Heart right ventricle (tissue), 16 donors: Measurements from ENCODE around the gene ZACN. TPM values are rescaled to one million over a fixed set of nuclear protein-coding genes. Genes with fewer than 3 reads are reported as not detected.
"Not testable (repeated sequence)": the region's sequence is repeated elsewhere in the genome, so short reads cannot be mapped to it uniquely, and the experiment has no call there.

Source experiments
- ATAC-seq, 8 donors: fragments of 200-7000 bp; cut with Tn5 transposase; one replicate each; pipeline ENCODE4 v1.9.1; 2020; ENCODE audit warnings: mild to moderate bottlenecking in 8 of 8, moderate library complexity in 8 of 8, moderate number of reproducible peaks in 1 of 8
- DNase-seq, 2 donors: peaks; one replicate each; pipeline ENCODE4 v3.0.0-alpha.2; 2020
- H3K27ac ChIP-seq, 10 donors: fragments of 200-600 bp; sonication (generic) in 2 of 10; one replicate each; pipeline versions ENCODE4 v1.5.0 to v1.8.0; 2020 to 2022; ENCODE audit warnings: mild to moderate bottlenecking in 3 of 10
- H3K27me3 ChIP-seq, 7 donors: fragments of 200-600 bp; one replicate each; pipeline ENCODE4 v1.8.0; 2021 to 2022; ENCODE audit warnings: mild to moderate bottlenecking in 2 of 7
- H3K36me3 ChIP-seq, 9 donors: fragments of 200-600 bp; sonication (generic) in 1 of 9; one replicate each; pipeline versions ENCODE4 v1.5.0 to v1.8.0; 2020 to 2022; ENCODE audit warnings: mild to moderate bottlenecking in 2 of 9
- H3K4me1 ChIP-seq, 9 donors: fragments of 200-600 bp; sonication (generic) in 1 of 9; one replicate each; pipeline versions ENCODE4 v1.5.0 to v1.8.0; 2020 to 2022; ENCODE audit warnings: mild to moderate bottlenecking in 4 of 9
- H3K4me3 ChIP-seq, 10 donors: fragments of 200-600 bp; sonication (generic) in 2 of 10; one replicate each; pipeline versions ENCODE4 v1.5.0 to v1.8.0; 2020 to 2022; ENCODE audit warnings: mild to moderate bottlenecking in 7 of 10, moderate library complexity in 2 of 10
- H3K9me3 ChIP-seq, 11 donors: fragments of 200-600 bp in 10 of 11; sonication (generic) in 2 of 11; one replicate each; pipeline versions ENCODE4 v1.5.0 to v1.8.0; 2013 to 2022; ENCODE audit warnings: mild to moderate bottlenecking in 2 of 11, control low read depth in 1 of 11, moderate library complexity in 1 of 11
- WGBS, 2 donors: extraction: QIAGEN DNeasy Blood & Tissue Kit; methylation state at CpG; one replicate each; pipeline ENCODE4 v1.1.7; 2013; ENCODE audit warnings: inconsistent platforms in 1 of 2; 5-methylcytosine and 5-hydroxymethylcytosine counted together
- intact Hi-C, 10 donors: fragments of 100-400 bp; cut with DNase I; formaldehyde crosslinking; loops; one replicate each; pipeline versions ENCODE4 v1.11.1 to v1.14.2; 2022
- polyA plus RNA-seq, 2 donors: library from polyadenylated mRNA; stranded (reverse); fragments of 200-250 nt; gene quantifications; one replicate each; pipeline ENCODE4 v1.2.3, GENCODE V29; 2013
- total RNA-seq, 10 donors: library from RNA; stranded (reverse); fragmentation: NEBNext Ultra II Directional in 3 of 10; extraction: Animal tissue kit (Norgen Biotek cat#: 25700) in 3 of 10; gene quantifications; one replicate each; pipeline versions ENCODE4 v1.2.1 to v1.2.4, GENCODE V29; 2021 to 2023
- TF ChIP-seq, protein P1 (sequence below), 9 donors: fragments of 200-600 bp; sonication (generic) in 2 of 9; IDR thresholded peaks; one replicate each; pipeline versions ENCODE4 v1.5.0 to v1.8.0; 2021 to 2022; ENCODE audit warnings: antibody characterized with exemption in 9 of 9, mild to moderate bottlenecking in 5 of 9, moderate library complexity in 1 of 9
- donor health status: Arrhythmogenic right ventricular cardiomyopathy.
- donor health status: ischemic (EF 13 %, LVEDD 7.1; RV severe dilation, severe dysfunction).
- donor health status: healthy with polysubstance abuse.
- donor health status: DM: no; HTN: yes; CAD: no.
- donor health status: DM: no; HTN: no; CAD: no.
- donor health status: ischemic (EF 25% LVEDD 6.9; RV normal size, moderate dysfunction).
- donor health status: ischemic (EF 25% LVEDD 5.7; RV mildly dilated, moderate dysfunction).
- donor health status: healthy.
- donor health status: DM: yes; HTN: yes; CAD: no.
- donor health status: Ischemic cardiomyopathy.
- donor health status: ischemic (EF 35%, LVEDD 5.7; RV mildly dilated, moderate dysfunction).
- donor health status: nonischemic (EF 11% LVEDD 7.7; RV severe dilation, severe dysfunction).
- donor health status: DM: yes; HTN: yes; CAD: no.
- donor health status: PGD.
- donor health status: ischemic (EF 29% LVEDD 5.4; RV normal size, mild dysfunction).
- donor health status: nonischemic (EF 23%, LVEDD 6.1; RV moderate dilation, normal function).

The ZACN gene
- total and polyA plus RNA-seq, 12 donors, result 1.1 to 1.6 TPM; not detected in 10

- no peak overlapping the region for H3K4me3 ChIP-seq
- DNase-seq, result no peak
- WGBS, 2 donors, result 93 to 97% methylated on average over 6 of the region's 6 CpGs
- H3K27me3 ChIP-seq, result no peaks in the 10 kb centered on the region
- no peaks in the 10 kb centered on the region for H3K9me3 ChIP-seq
- H3K27ac ChIP-seq, result no peak overlapping the region
- H3K4me1 ChIP-seq, result peaks cover 0 to 3% (median 0%) of the 10 kb centered on the region in 9 donors
- peaks cover 0 to 100% (median 72%) of the 10 kb centered on the region in 9 donors for H3K36me3 ChIP-seq
- TF ChIP-seq, protein P1, sequence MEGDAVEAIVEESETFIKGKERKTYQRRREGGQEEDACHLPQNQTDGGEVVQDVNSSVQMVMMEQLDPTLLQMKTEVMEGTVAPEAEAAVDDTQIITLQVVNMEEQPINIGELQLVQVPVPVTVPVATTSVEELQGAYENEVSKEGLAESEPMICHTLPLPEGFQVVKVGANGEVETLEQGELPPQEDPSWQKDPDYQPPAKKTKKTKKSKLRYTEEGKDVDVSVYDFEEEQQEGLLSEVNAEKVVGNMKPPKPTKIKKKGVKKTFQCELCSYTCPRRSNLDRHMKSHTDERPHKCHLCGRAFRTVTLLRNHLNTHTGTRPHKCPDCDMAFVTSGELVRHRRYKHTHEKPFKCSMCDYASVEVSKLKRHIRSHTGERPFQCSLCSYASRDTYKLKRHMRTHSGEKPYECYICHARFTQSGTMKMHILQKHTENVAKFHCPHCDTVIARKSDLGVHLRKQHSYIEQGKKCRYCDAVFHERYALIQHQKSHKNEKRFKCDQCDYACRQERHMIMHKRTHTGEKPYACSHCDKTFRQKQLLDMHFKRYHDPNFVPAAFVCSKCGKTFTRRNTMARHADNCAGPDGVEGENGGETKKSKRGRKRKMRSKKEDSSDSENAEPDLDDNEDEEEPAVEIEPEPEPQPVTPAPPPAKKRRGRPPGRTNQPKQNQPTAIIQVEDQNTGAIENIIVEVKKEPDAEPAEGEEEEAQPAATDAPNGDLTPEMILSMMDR (IDR thresholded peaks at IDR 0.05), result no peak
- intact Hi-C loops, result no loop called here
- ATAC-seq, result no peak
Observed at GRCh38 chr17:76051561-76051960, 27.4 kb upstream of the ZACN start.

- H3K27me3 ChIP-seq, result no peaks in the 10 kb centered on the region
- ATAC-seq (no peak), DNase-seq (no peak)
- TF ChIP-seq, protein P1 (IDR thresholded peaks at IDR 0.05), result no peak
- H3K4me3 ChIP-seq, result no peak overlapping the region
- intact Hi-C loops, result loop anchor here in 1 of 10 donors (2.0 kb wide), 1 partner anchor 41 kb away; no protein-coding TSS in a partner anchor
- peaks cover 0 to 100% (median 73%) of the 10 kb centered on the region in 9 donors for H3K36me3 ChIP-seq
- no peaks in the 10 kb centered on the region for H3K9me3 ChIP-seq
- peaks cover 0 to 3% (median 0%) of the 10 kb centered on the region in 9 donors for H3K4me1 ChIP-seq
- WGBS, 2 donors, result 77 to 85% methylated on average over 17 of the region's 17 CpGs
- no peak overlapping the region for H3K27ac ChIP-seq
Observed at GRCh38 chr17:76053246-76054111, 25.5 kb upstream of the ZACN start.

- TF ChIP-seq, protein P1 (IDR thresholded peaks at IDR 0.05), result no peak
- peaks cover 3 to 100% (median 73%) of the 10 kb centered on the region in 9 donors for H3K36me3 ChIP-seq
- WGBS, 2 donors, result 96 to 98% methylated on average over 4 of the region's 4 CpGs
- H3K27me3 ChIP-seq, result no peaks in the 10 kb centered on the region
- intact Hi-C loops, result no loop called here
- DNase-seq, result no peak
- no peak overlapping the region for H3K27ac ChIP-seq
- H3K4me3 ChIP-seq, result no peak overlapping the region
- ATAC-seq, result no peak
- no peaks in the 10 kb centered on the region for H3K9me3 ChIP-seq
- peaks cover 0 to 3% (median 0%) of the 10 kb centered on the region in 9 donors for H3K4me1 ChIP-seq
Observed at GRCh38 chr17:76054112-76054476, 24.9 kb upstream of the ZACN start.

GRCh38 chr17:76056882-76057281 is 22.1 kb upstream of the ZACN start:
- TF ChIP-seq, protein P1 (IDR thresholded peaks at IDR 0.05), result no peak
- Histone ChIP-seq H3K36me3 (peaks cover 0 to 100% (median 87%) of the 10 kb centered on the region in 9 donors), H3K27me3 (no peaks in the 10 kb centered on the region), H3K27ac (no peak overlapping the region), H3K4me1 (no peaks in the 10 kb centered on the region), H3K4me3 (no peak overlapping the region), H3K9me3 (no peaks in the 10 kb centered on the region)
- no peak for DNase-seq
- WGBS, 2 donors, result 90 to 95% methylated on average over 3 of the region's 3 CpGs
- intact Hi-C loops, result no loop called here
- no peak for ATAC-seq

DNA sequence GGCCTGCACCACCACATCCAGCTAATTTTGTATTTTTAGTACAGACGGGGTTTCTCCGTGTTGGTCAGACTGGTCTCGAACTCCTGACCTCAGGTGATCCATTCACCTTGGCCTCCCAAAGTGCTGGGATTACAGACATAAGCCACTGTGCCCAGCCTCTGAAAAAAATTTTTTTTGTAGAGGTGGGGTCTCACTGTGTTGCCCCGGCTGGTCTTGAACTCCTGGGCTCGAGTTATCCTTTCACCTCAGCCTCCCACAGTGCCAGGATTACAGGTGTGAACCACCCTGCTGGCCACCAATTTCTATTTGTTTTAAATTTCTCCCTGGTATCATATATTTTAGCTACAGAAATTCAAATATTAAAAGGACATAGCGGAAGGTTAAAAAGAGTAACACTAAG is 20.7 kb upstream of the ZACN start:
- ATAC-seq, result not testable (repeated sequence)
- 86 to 88% methylated on average over 6 of the region's 6 CpGs for WGBS, 2 donors

More for the DNA sequence above, 20.7 kb upstream of the ZACN start:
- H3K36me3 ChIP-seq, result peaks cover 0 to 97% (median 88%) of the 10 kb centered on the region in 9 donors
- H3K4me1 ChIP-seq, DNase-seq, H3K27ac ChIP-seq, H3K4me3 ChIP-seq, intact Hi-C loops, H3K27me3 ChIP-seq, H3K9me3 ChIP-seq: not testable (repeated sequence)
